ENCODE data around the gene PIK3R6. TPM values are rescaled to one million over a fixed set of nuclear protein-coding genes. Genes with fewer than 3 reads are reported as not detected.
"Not testable (repeated sequence)": the region's sequence is repeated elsewhere in the genome, so short reads cannot be mapped to it uniquely, and the experiment has no call there.

Gene PIK3R6
- total RNA-seq, 4 donors from 2014 or later = 0.30 to 5.1 (median 1.5) TPM

GRCh38 chr17:8818654-8819330 is 48.7 kb downstream of the PIK3R6 start:
- Histone ChIP-seq H3K4me3 (no peak overlapping the region), H3K4me1 (no peaks in the 10 kb centered on the region), H3K36me3 (no peaks in the 10 kb centered on the region), H3K27ac (no peak overlapping the region), H3K27me3 (peaks cover 20% of the 10 kb centered on the region), H3K9me3 (no peaks in the 10 kb centered on the region)
- peak; percentile 17 to 28 for DNase-seq (ENCODE audit: low spot score in 2 of 2)
- TF ChIP-seq POLR2AphosphoS5 (IDR thresholded peaks at IDR 0.05) (no peak), POLR2A (IDR thresholded peaks at IDR 0.05) (no peak), CTCF (IDR thresholded peaks at IDR 0.05) (no peak), EP300 (IDR thresholded peaks at IDR 0.05) (no peak)
- 31% methylated on average over 3 of the region's 3 CpGs for WGBS

GRCh38 chr17:8818047-8818446 is 49.4 kb downstream of the PIK3R6 start:
- H3K9me3 ChIP-seq = peaks cover 3% of the 10 kb centered on the region
- H3K27me3 ChIP-seq = peaks cover 20% of the 10 kb centered on the region
- TF ChIP-seq POLR2AphosphoS5 (IDR thresholded peaks at IDR 0.05) = no peak
- H3K4me1 ChIP-seq = no peaks in the 10 kb centered on the region
- WGBS = 90% methylated on average over 8 of the region's 8 CpGs
- no peak overlapping the region for H3K4me3 ChIP-seq
- no peaks in the 10 kb centered on the region for H3K36me3 ChIP-seq
- no peak overlapping the region for H3K27ac ChIP-seq
- peak; percentile 26 to 35 for DNase-seq (ENCODE audit: low spot score in 2 of 2)

GRCh38 chr17:8806926-8807550 is 60.4 kb downstream of the PIK3R6 start:
- WGBS = 86% methylated on average over 4 of the region's 4 CpGs
- no peak for DNase-seq (ENCODE audit: low spot score in 2 of 2)
- no peak for TF ChIP-seq POLR2AphosphoS5 (IDR thresholded peaks at IDR 0.05)
- H3K4me1 ChIP-seq = no peaks in the 10 kb centered on the region
- H3K27ac ChIP-seq = no peak overlapping the region
- H3K9me3 ChIP-seq = peaks cover 6% of the 10 kb centered on the region
- no peak overlapping the region for H3K4me3 ChIP-seq
- H3K27me3 ChIP-seq = peaks cover 7% of the 10 kb centered on the region
- H3K36me3 ChIP-seq = no peaks in the 10 kb centered on the region

GRCh38 chr17:8806253-8806925 is 61.1 kb downstream of the PIK3R6 start:
- no peak for TF ChIP-seq POLR2A (IDR thresholded peaks at IDR 0.05)
- no peak for TF ChIP-seq POLR2AphosphoS5 (IDR thresholded peaks at IDR 0.05)
- TF ChIP-seq CTCF (IDR thresholded peaks at IDR 0.05) = no peak
- TF ChIP-seq EP300 (IDR thresholded peaks at IDR 0.05) = no peak
- no peaks in the 10 kb centered on the region for H3K36me3 ChIP-seq
- H3K4me3 ChIP-seq = no peak overlapping the region
- no peak overlapping the region for H3K27ac ChIP-seq
- peaks cover 6% of the 10 kb centered on the region for H3K9me3 ChIP-seq
- no peaks in the 10 kb centered on the region for H3K4me1 ChIP-seq
- peaks cover 9% of the 10 kb centered on the region for H3K27me3 ChIP-seq
- DNase-seq (ENCODE audit: low spot score in 2 of 2) = no peak
- 62% methylated on average over 2 of the region's 3 CpGs for WGBS

GRCh38 chr17:8805396-8805795 is 62.1 kb downstream of the PIK3R6 start:
- H3K27ac ChIP-seq; H3K4me1 ChIP-seq; DNase-seq (ENCODE audit: low spot score in 2 of 2); H3K27me3 ChIP-seq; H3K4me3 ChIP-seq; H3K36me3 ChIP-seq; H3K9me3 ChIP-seq: not testable (repeated sequence)
- WGBS = 83% methylated on average over 10 of the region's 10 CpGs

- 86% methylated on average over 17 of the region's 19 CpGs for WGBS
- no peak overlapping the region for H3K4me3 ChIP-seq
- no peaks in the 10 kb centered on the region for H3K36me3 ChIP-seq
- TF ChIP-seq CTCF (IDR thresholded peaks at IDR 0.05) (no peak), POLR2AphosphoS5 (IDR thresholded peaks at IDR 0.05) (no peak), EP300 (IDR thresholded peaks at IDR 0.05) (no peak), POLR2A (IDR thresholded peaks at IDR 0.05) (no peak)
- H3K27me3 ChIP-seq = peaks cover 18% of the 10 kb centered on the region
- no peak for DNase-seq (ENCODE audit: low spot score in 2 of 2)
- no peak overlapping the region for H3K27ac ChIP-seq
- H3K4me1 ChIP-seq = peaks cover 12% of the 10 kb centered on the region
- H3K9me3 ChIP-seq = no peaks in the 10 kb centered on the region
These were observed 63.7 kb downstream of the PIK3R6 start for GRCh38 chr17:8803531-8804420.
